ENCODE measurements around the gene ASPG.

DNA sequence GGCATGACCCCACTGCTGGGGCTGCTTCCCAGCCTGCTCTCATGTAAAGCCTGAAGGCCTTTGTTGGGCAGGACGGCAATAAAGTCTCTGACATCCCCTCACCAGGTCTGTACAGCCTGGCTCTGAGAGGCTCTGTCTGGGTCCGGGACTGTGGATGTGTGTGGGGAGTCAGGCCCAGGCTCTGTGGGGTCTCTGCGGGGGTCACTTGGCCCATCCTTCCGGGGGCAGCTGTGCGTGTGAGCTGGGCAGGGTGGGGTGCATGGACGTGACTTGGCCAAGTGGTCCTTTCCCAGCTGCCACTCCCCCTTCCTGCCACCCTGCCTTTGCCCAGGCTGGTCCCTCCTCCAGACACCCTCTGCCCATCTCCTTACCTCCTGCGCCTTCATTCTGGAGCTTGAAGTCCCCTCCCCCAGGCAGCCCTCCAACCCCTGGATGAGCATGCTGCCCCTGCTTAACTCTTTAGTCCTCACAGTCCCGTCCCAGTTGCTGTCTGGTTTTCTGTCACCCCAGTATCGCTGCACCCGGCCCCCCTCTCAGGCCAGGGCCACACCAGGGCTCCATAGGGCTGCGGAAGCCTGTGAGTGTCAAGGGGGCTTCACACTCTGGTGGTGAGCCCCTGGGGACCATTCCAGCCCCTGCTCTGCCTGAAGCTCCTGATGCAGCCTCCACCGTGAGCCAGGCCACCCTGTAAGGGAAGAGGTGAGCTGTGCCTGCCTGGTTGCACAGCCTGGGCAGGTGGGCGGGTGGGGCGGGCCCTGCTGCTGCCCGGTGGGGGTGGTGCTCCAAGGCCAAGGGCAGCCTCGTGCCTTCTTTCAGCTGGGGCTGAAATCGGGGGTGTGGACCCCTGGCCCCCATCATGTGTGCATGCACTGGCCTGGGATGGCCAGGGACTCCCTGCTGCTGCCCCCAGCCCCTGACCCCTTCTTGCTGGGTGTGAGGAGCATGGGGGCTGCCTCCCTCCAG is 27.4 kb downstream of the ASPG start:
- TF ChIP-seq ZNF274 (IDR thresholded peaks at IDR 0.05; ENCODE audit: low read length): no peak
- TF ChIP-seq ZNF274 (tag by site-specific recombination; IDR thresholded peaks at IDR 0.05; ENCODE audit: borderline replicate concordance): no peak
- TF ChIP-seq, protein P1, sequence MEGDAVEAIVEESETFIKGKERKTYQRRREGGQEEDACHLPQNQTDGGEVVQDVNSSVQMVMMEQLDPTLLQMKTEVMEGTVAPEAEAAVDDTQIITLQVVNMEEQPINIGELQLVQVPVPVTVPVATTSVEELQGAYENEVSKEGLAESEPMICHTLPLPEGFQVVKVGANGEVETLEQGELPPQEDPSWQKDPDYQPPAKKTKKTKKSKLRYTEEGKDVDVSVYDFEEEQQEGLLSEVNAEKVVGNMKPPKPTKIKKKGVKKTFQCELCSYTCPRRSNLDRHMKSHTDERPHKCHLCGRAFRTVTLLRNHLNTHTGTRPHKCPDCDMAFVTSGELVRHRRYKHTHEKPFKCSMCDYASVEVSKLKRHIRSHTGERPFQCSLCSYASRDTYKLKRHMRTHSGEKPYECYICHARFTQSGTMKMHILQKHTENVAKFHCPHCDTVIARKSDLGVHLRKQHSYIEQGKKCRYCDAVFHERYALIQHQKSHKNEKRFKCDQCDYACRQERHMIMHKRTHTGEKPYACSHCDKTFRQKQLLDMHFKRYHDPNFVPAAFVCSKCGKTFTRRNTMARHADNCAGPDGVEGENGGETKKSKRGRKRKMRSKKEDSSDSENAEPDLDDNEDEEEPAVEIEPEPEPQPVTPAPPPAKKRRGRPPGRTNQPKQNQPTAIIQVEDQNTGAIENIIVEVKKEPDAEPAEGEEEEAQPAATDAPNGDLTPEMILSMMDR (tag by site-specific recombination; IDR thresholded peaks at IDR 0.05): no peak
- no peak for TF ChIP-seq ZNF777 (tag by site-specific recombination; IDR thresholded peaks at IDR 0.05; ENCODE audit: borderline replicate concordance)
- TF ChIP-seq, protein P2, sequence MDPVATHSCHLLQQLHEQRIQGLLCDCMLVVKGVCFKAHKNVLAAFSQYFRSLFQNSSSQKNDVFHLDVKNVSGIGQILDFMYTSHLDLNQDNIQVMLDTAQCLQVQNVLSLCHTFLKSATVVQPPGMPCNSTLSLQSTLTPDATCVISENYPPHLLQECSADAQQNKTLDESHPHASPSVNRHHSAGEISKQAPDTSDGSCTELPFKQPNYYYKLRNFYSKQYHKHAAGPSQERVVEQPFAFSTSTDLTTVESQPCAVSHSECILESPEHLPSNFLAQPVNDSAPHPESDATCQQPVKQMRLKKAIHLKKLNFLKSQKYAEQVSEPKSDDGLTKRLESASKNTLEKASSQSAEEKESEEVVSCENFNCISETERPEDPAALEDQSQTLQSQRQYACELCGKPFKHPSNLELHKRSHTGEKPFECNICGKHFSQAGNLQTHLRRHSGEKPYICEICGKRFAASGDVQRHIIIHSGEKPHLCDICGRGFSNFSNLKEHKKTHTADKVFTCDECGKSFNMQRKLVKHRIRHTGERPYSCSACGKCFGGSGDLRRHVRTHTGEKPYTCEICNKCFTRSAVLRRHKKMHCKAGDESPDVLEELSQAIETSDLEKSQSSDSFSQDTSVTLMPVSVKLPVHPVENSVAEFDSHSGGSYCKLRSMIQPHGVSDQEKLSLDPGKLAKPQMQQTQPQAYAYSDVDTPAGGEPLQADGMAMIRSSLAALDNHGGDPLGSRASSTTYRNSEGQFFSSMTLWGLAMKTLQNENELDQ (tag by site-specific recombination; IDR thresholded peaks at IDR 0.05; ENCODE audit: low read depth): no peak
- TF ChIP-seq ZNF510 (tag by site-specific recombination; IDR thresholded peaks at IDR 0.05; ENCODE audit: insufficient replicate concordance): no peak

Measured in HEK293 (cell line).